ENCODE data around the gene TIGD7. TPM values are rescaled to one million over a fixed set of nuclear protein-coding genes. Genes with fewer than 3 reads are reported as not detected.

The TIGD7 gene
- total and polyA plus RNA-seq, 2 donors = 9.6 to 18.5 TPM

Other genes starting within 250 kb of the TIGD7 start
- 18.1 TPM for gene IL32, start 239.8 kb downstream of the TIGD7 start, total RNA-seq
- gene IL32, start 239.8 kb downstream of the TIGD7 start, polyA plus RNA-seq = 28.0 TPM
- not detected for gene ZSCAN10, start 206.1 kb downstream of the TIGD7 start, total RNA-seq
- gene ZSCAN10, start 206.1 kb downstream of the TIGD7 start, polyA plus RNA-seq = not detected
- 8.9 TPM for gene ZNF205, start 192.8 kb downstream of the TIGD7 start, total RNA-seq
- 16.4 TPM for gene ZNF205, start 192.8 kb downstream of the TIGD7 start, polyA plus RNA-seq
- 4.0 TPM for gene ZNF213, start 170.4 kb downstream of the TIGD7 start, total RNA-seq
- gene ZNF213, start 170.4 kb downstream of the TIGD7 start, polyA plus RNA-seq = 16.0 TPM
- gene OR1F1, start 117.2 kb downstream of the TIGD7 start, total RNA-seq = not detected
- gene OR1F1, start 117.2 kb downstream of the TIGD7 start, polyA plus RNA-seq = not detected
- 15.2 TPM for gene ZNF200, start 70.3 kb downstream of the TIGD7 start, total RNA-seq
- 5.2 TPM for gene ZNF200, start 70.3 kb downstream of the TIGD7 start, polyA plus RNA-seq
- 0.58 TPM for gene MEFV, start 48.8 kb downstream of the TIGD7 start, total RNA-seq
- gene MEFV, start 48.8 kb downstream of the TIGD7 start, polyA plus RNA-seq = 0.80 TPM
- 39.7 TPM for gene ZNF263, start 21.9 kb downstream of the TIGD7 start, total RNA-seq
- gene ZNF263, start 21.9 kb downstream of the TIGD7 start, polyA plus RNA-seq = 35.8 TPM
- 45.4 TPM for gene ZNF75A, start 67 bp upstream of the TIGD7 start, total RNA-seq
- gene ZNF75A, start 67 bp upstream of the TIGD7 start, polyA plus RNA-seq = 16.4 TPM
- gene OR2C1, start 50.5 kb upstream of the TIGD7 start, total RNA-seq = 0.85 TPM
- gene OR2C1, start 50.5 kb upstream of the TIGD7 start, polyA plus RNA-seq = 0.09 TPM
- gene ZSCAN32, start 95.6 kb upstream of the TIGD7 start, total RNA-seq = 7.9 TPM
- 13.7 TPM for gene ZSCAN32, start 95.6 kb upstream of the TIGD7 start, polyA plus RNA-seq
- 5.9 TPM for gene ZNF174, start 95.8 kb upstream of the TIGD7 start, total RNA-seq
- 15.9 TPM for gene ZNF174, start 95.8 kb upstream of the TIGD7 start, polyA plus RNA-seq
- 4.1 TPM for gene ZNF597, start 138.1 kb upstream of the TIGD7 start, total RNA-seq
- 1.9 TPM for gene ZNF597, start 138.1 kb upstream of the TIGD7 start, polyA plus RNA-seq
- gene NAA60, start 138.2 kb upstream of the TIGD7 start, total RNA-seq = 15.8 TPM
- gene NAA60, start 138.2 kb upstream of the TIGD7 start, polyA plus RNA-seq = 47.1 TPM
- gene C16orf90, start 190.1 kb upstream of the TIGD7 start, total RNA-seq = not detected
- not detected for gene C16orf90, start 190.1 kb upstream of the TIGD7 start, polyA plus RNA-seq
- gene CLUAP1, start 195.6 kb upstream of the TIGD7 start, total RNA-seq = 25.7 TPM
- 26.0 TPM for gene CLUAP1, start 195.6 kb upstream of the TIGD7 start, polyA plus RNA-seq